ENCODE results near the gene SNRPA1. TPM values are rescaled to one million over a fixed set of nuclear protein-coding genes. Genes with fewer than 3 reads are reported as not detected.
A peak's percentile ranks its signal among the peaks of the same experiment; 100 is the strongest.

The SNRPA1 gene
- total and polyA plus RNA-seq, 5 donors: 23.4 to 37.3 (median 28.5) TPM

DNA sequence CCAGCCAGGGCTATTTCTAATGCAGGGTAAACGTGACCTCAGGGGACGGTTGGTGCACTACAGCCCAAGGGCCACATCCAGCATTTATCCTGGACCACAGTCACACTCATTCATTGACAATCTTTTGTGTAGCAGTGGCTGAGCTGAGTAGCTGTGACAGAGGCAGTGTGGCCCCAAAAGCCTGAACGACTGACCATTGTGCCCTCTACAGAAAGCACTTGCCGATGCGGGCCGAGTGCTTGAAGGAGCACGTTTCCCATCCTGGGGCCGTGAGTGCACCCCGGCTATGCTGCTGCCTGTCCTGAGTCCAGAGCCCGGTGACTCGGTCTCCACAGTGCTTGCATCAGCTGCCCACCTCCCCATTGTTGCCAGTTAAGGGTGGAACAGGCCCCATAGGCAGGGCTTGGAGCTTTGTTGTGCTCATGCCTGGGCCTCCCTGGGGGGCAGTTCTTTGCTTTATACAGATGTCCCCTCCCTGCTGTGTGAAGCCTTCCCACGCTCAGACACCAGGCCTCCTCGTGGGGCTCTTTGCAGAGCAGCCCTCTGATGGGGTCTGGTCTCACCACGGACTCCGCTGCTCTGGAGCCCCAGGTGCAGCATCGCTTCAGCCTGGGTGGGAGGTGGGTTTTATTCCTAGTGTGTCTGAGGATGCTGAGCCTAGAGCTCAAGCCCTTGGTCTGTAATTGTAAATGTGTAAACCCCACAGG lies 13.0 kb upstream of the SNRPA1 start:
- ATAC-seq: no peak
- Histone ChIP-seq H3K9me3 (ENCODE audit: control insufficient read depth, low read length) (no peaks in the 10 kb centered on the region), H3K4me3 (ENCODE audit: low read length) (no peak overlapping the region), H3K27ac (ENCODE audit: low read length) (no peak overlapping the region), H3K27me3 (ENCODE audit: control insufficient read depth, insufficient read depth) (no peaks in the 10 kb centered on the region), H3K4me1 (ENCODE audit: control insufficient read depth, insufficient read depth, low read length) (no peaks in the 10 kb centered on the region)
- intact Hi-C loops (cut with DNase I): loop anchor here in 2 of 4 donors (10.0 kb wide), 2 partner anchors 187 to 197 kb away; no protein-coding TSS in a partner anchor
- no peak for DNase-seq
- 75% methylated on average over 16 of the region's 16 CpGs for WGBS

DNA sequence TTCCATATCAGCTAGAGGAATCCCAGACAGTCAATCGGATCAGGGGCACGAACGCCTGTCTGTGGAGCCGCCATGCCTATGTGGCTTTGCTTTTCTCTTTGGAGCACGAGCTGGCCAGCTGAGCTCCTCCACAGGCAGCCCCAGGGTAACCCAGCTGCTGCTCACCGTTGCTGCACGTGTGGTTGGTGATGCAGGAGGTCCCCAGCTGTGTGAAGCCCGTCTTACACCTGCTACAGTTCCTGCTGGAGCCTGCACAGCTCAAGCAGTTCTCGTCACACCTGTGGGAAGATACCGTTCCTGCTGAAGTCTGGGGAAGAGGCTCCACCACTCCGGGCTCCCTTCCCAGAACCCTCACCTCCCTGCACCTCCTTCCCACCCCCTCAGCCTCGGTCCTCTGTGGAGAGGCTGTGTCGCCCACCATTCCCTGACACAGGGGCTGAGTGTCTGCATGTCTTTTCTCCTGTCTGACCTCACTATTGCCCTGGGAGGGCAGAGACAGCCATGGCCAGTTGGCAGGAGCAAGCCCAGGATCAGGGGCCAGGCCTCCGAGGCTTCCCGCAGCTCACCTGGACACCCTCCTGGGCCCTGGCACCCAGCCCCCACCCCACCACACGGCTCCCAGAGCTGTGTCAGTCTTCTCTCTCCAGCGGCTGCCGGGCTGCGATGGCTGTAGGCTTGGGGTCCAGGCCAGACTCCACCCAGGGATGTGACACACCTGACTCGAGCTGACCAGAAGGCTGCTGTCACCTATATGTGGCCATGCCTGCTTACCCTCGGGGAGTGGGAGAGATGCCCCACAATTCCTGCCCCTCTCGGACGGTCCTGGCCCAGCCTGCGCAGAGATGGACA lies 12.2 kb upstream of the SNRPA1 start:
- intact Hi-C loops (cut with DNase I): loop anchor here in 2 of 4 donors (10.0 kb wide), 2 partner anchors 188 to 198 kb away; no protein-coding TSS in a partner anchor
- no peak overlapping the region for H3K27ac ChIP-seq (ENCODE audit: low read length)
- DNase-seq (peak in 2 of 3 donors; percentile 22 to 48), ATAC-seq (no peak)
- no peaks in the 10 kb centered on the region for H3K4me1 ChIP-seq (ENCODE audit: control insufficient read depth, insufficient read depth, low read length)
- WGBS: 73% methylated on average over 24 of the region's 24 CpGs
- H3K27me3 ChIP-seq (ENCODE audit: control insufficient read depth, insufficient read depth): no peaks in the 10 kb centered on the region
- no peaks in the 10 kb centered on the region for H3K9me3 ChIP-seq (ENCODE audit: control insufficient read depth, low read length)
- H3K4me3 ChIP-seq (ENCODE audit: low read length): no peak overlapping the region

DNA sequence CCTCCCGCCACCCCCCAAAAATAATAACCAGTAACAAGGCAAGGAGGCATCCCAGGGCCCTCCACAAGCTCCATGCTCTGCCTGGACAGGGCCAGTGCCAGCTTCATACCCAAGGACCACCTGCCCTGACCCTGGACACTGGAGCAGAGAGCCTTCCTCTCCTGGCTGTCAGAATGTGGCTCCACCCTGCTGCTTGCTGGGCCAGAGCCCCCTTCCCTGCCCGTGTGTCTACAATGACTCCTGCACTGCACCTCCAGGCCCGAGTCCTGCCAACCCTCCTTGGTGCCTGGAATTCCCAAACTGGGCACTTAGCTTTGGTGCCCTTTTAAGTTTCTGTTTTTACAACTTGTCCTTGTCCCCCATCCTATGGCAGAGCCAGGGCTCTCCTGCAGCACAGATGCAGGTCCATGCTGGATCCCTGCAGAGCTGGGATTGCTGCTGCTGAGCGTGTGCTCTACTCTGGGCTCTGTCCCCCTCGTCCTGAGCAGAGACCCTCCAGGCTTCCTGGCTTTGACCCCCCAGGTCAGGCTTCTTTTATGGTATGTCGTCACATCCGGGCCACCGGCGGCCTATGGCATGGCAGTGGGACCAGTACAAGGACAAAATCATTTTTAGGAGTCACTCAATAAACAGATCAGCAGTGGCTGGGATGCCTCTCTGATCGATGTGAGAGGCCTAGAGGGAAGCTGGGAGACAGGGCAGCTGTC lies 11.4 kb upstream of the SNRPA1 start:
- Histone ChIP-seq H3K9me3 (ENCODE audit: control insufficient read depth, low read length) (no peaks in the 10 kb centered on the region), H3K27me3 (ENCODE audit: control insufficient read depth, insufficient read depth) (no peaks in the 10 kb centered on the region), H3K4me1 (ENCODE audit: control insufficient read depth, insufficient read depth, low read length) (no peaks in the 10 kb centered on the region), H3K4me3 (ENCODE audit: low read length) (no peak overlapping the region), H3K27ac (ENCODE audit: low read length) (no peak overlapping the region)
- DNase-seq (peak in 2 of 3 donors; percentile 5 to 18), ATAC-seq (no peak)
- WGBS: 78% methylated on average over 10 of the region's 10 CpGs
- intact Hi-C loops (cut with DNase I): loop anchor here in 2 of 4 donors (10.0 kb wide), 2 partner anchors 188 to 198 kb away; no protein-coding TSS in a partner anchor

DNA sequence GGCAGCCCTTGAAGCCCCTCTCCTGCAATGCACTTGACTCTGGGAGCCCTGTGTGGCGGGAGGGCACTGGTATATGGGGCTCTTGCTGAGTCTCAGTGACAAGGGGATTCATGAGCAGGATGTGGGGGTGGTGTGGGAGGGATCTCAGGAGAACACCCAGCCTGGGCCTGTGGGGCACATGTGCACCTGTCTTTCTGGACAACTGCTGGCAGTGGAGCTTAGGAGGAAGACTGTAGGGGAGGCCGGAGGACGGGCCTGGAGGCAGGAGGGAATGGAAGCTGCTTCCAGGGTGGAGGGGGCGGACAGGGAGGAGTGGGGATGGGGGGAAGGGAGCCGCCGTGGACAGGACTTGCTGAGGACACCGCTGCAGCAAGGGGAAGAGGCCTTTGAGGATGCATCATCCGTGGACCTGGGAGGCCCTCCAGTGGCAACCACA lies 10.8 kb upstream of the SNRPA1 start:
- Histone ChIP-seq H3K4me3 (ENCODE audit: low read length) (no peak overlapping the region), H3K27me3 (ENCODE audit: control insufficient read depth, insufficient read depth) (no peaks in the 10 kb centered on the region), H3K4me1 (ENCODE audit: control insufficient read depth, insufficient read depth, low read length) (no peaks in the 10 kb centered on the region), H3K9me3 (ENCODE audit: control insufficient read depth, low read length) (no peaks in the 10 kb centered on the region), H3K27ac (ENCODE audit: low read length) (no peak overlapping the region)
- 77% methylated on average over 8 of the region's 8 CpGs for WGBS
- intact Hi-C loops (cut with DNase I): loop anchor here in 2 of 4 donors (10.0 kb wide), 2 partner anchors 189 to 199 kb away; no protein-coding TSS in a partner anchor
- DNase-seq (peak in 2 of 3 donors; percentile 19 to 24), ATAC-seq (no peak)

DNA sequence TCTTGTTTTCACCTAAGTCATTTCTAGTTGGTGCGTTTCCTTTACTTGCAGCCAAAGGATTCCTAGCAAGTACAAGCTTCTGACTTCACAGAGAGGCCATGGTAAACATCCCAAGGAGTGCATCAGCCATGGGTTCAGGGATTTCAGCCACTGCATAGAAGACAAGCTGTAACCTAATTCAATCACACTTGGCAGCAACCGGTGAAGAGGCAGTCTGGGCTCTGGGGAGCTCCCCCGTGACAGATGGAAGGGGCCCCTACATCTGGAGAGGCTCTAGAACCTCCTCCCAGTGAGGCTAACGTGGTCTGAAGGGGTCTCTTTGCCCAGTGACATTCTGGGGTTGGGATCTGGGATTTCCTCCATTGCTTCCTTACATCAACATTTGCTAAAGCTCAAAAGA lies 8.4 kb upstream of the SNRPA1 start:
- Histone ChIP-seq H3K27me3 (ENCODE audit: control insufficient read depth, insufficient read depth) (no peaks in the 10 kb centered on the region), H3K4me3 (ENCODE audit: low read length) (no peak overlapping the region), H3K27ac (ENCODE audit: low read length) (no peak overlapping the region), H3K9me3 (ENCODE audit: control insufficient read depth, low read length) (no peaks in the 10 kb centered on the region), H3K4me1 (ENCODE audit: control insufficient read depth, insufficient read depth, low read length) (no peaks in the 10 kb centered on the region)
- intact Hi-C loops (cut with DNase I): loop anchor here in 3 of 4 donors (5.0 to 10.0 kb wide), 5 partner anchors 191 to 339 kb away; no protein-coding TSS in a partner anchor
- 67% methylated on average over 4 of the region's 4 CpGs for WGBS
- ATAC-seq: no peak
- DNase-seq: no peak

GRCh38 chr15:101296418-101297405 lies 1.7 kb upstream of the SNRPA1 start:
- Histone ChIP-seq H3K27me3 (ENCODE audit: control insufficient read depth, insufficient read depth) (no peaks in the 10 kb centered on the region), H3K9me3 (ENCODE audit: control insufficient read depth, low read length) (no peaks in the 10 kb centered on the region), H3K4me1 (ENCODE audit: control insufficient read depth, insufficient read depth, low read length) (no peaks in the 10 kb centered on the region), H3K4me3 (ENCODE audit: low read length) (no peak overlapping the region), H3K27ac (ENCODE audit: low read length) (no peak overlapping the region)
- 90% methylated on average over 9 of the region's 9 CpGs for WGBS
- DNase-seq (no peak), ATAC-seq (no peak)
- intact Hi-C loops (cut with DNase I): loop anchor here in 3 of 4 donors (5.0 to 10.0 kb wide), 3 partner anchors 198 to 356 kb away; partner anchors contain the start of gene TM2D3 (in 1 of the 3)

DNA sequence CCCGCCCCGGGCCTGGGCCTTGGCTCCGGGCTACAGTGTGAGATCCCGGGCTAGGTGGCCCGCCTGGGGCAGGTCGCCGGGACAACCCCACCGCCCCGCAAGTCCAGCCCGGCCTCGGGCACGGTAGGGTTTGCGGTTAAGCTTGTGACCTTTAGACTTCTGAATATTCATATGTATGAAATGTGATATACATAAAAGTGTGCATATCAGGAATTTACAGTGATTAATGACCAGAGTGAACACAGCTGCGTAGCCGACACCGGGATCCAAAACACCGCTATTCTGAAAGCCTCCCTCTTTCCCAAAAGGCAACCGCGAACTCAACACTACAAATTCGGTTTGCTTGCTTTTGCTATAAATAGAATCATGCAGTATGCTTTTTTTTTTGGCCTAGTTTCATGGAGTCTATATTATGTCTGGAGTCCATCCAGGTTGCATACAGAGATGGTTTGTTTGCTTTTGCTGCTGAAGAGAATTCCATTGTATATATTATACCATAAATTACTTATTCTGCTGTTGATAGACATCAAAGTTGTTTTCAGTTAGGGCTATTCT lies 636 bp upstream of the SNRPA1 start:
- H3K27me3 ChIP-seq (ENCODE audit: control insufficient read depth, insufficient read depth): no peaks in the 10 kb centered on the region
- H3K4me3 ChIP-seq (ENCODE audit: low read length): peak overlapping the region; percentile 83
- H3K27ac ChIP-seq (ENCODE audit: low read length): peak overlapping the region; percentile 61
- intact Hi-C loops (cut with DNase I): loop anchor here in 3 of 4 donors (5.0 to 10.0 kb wide), 3 partner anchors 199 to 357 kb away; partner anchors contain the start of gene TM2D3 (in 1 of the 3)
- no peaks in the 10 kb centered on the region for H3K9me3 ChIP-seq (ENCODE audit: control insufficient read depth, low read length)
- H3K4me1 ChIP-seq (ENCODE audit: control insufficient read depth, insufficient read depth, low read length): no peaks in the 10 kb centered on the region
- whole genome bisulfite sequencing: 2% methylated on average over 20 of the region's 20 CpGs
- DNase-seq (no peak), ATAC-seq (no peak)

GRCh38 chr15:101293122-101293521 lies 1.9 kb downstream of the SNRPA1 start:
- ATAC-seq (no peak), DNase-seq (no peak)
- Histone ChIP-seq H3K27ac (ENCODE audit: low read length) (no peak overlapping the region), H3K4me1 (ENCODE audit: control insufficient read depth, insufficient read depth, low read length) (no peaks in the 10 kb centered on the region), H3K4me3 (ENCODE audit: low read length) (peak overlapping the region; percentile 83), H3K27me3 (ENCODE audit: control insufficient read depth, insufficient read depth) (no peaks in the 10 kb centered on the region), H3K9me3 (ENCODE audit: control insufficient read depth, low read length) (no peaks in the 10 kb centered on the region)
- intact Hi-C loops (cut with DNase I): loop anchor here in 1 of 4 donors (10.0 kb wide), 1 partner anchor 202 kb away; no protein-coding TSS in a partner anchor
- WGBS: 77% methylated on average over 10 of the region's 10 CpGs

DNA sequence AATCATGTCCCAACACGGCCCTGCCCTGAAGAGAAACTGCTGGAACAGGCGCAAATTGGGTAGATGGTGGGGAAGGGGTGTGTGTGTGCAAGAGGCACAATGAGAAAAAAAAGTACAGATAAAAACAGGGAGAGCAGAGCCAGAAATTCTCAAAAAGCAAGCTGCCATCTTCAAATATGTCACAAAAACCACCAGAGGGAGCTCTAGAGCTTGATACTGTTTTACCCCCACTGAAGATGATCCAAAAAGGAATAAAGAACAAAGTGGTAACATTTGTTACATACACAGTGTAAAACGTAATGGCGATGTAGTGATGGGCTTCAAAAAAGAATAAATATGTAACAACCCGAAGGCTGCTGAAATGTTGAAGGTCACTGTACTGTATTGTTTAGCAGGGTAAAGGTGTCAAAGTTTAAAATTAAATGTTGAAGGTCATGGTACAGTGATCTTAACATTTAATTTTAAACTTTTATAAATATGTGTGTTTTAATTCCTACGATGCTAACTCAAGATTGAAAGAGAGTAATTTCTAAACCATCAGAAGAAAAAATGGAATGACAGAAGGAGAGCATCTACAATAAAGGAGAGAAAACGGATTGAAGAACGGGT lies 6.0 kb downstream of the SNRPA1 start:
- Histone ChIP-seq H3K4me1 (ENCODE audit: control insufficient read depth, insufficient read depth, low read length) (no peaks in the 10 kb centered on the region), H3K4me3 (ENCODE audit: low read length) (no peak overlapping the region), H3K27me3 (ENCODE audit: control insufficient read depth, insufficient read depth) (no peaks in the 10 kb centered on the region), H3K27ac (ENCODE audit: low read length) (no peak overlapping the region), H3K9me3 (ENCODE audit: control insufficient read depth, low read length) (no peaks in the 10 kb centered on the region)
- WGBS: 82% methylated on average over 8 of the region's 8 CpGs
- ATAC-seq: peak in 1 of 2 donors; percentile 22
- DNase-seq: no peak
- intact Hi-C loops (cut with DNase I): no loop called here

All from right cardiac atrium (tissue), 5 donors.